ENCODE data around the gene SMCO1.

The SMCO1 gene

GRCh38 chr3:196555295-196555694 is 40.1 kb upstream of the SMCO1 start:
- no peak overlapping the region for H3K4me3 ChIP-seq (ENCODE audit: low read depth, low read length)
- no peaks in the 10 kb centered on the region for H3K4me1 ChIP-seq (ENCODE audit: control insufficient read depth, insufficient read depth, low read length)
- POLR2A ChIA-PET, result no interaction called here
- CTCF ChIA-PET, result interaction anchor here (0.5 to 0.6 kb wide), 3 partner anchors 65 to 336 kb away, joined by 4 to 5 read pairs (median 4); no protein-coding TSS in a partner anchor
- H3K36me3 ChIP-seq (ENCODE audit: control insufficient read depth in 2 of 2, insufficient read depth in 1 of 2, low read length in 2 of 2), result peaks cover 0 to 12% of the 10 kb centered on the region in 2 experiments; a peak in 2 of 3 replicates
- TF ChIP-seq EGR2 (tag by site-specific recombination; IDR thresholded peaks at IDR 0.05; ENCODE audit: low read depth) (no peak), ZNF701 (tag by site-specific recombination; IDR thresholded peaks at IDR 0.05) (no peak), ZNF155 (tag by site-specific recombination; IDR thresholded peaks at IDR 0.05) (no peak), ZSCAN30 (tag by site-specific recombination; IDR thresholded peaks at IDR 0.05) (no peak), OSR2 (tag by site-specific recombination; IDR thresholded peaks at IDR 0.05) (no peak), ZXDB (tag by site-specific recombination; IDR thresholded peaks at IDR 0.05) (no peak), KLF7 (tag by site-specific recombination; IDR thresholded peaks at IDR 0.05; ENCODE audit: borderline replicate concordance) (no peak), ZNF433 (tag by site-specific recombination; IDR thresholded peaks at IDR 0.05; ENCODE audit: low read depth) (no peak), ZNF621 (tag by site-specific recombination; IDR thresholded peaks at IDR 0.05) (no peak), ZFP3 (tag by site-specific recombination; IDR thresholded peaks at IDR 0.05; ENCODE audit: low read depth) (no peak), GLIS2 (tag by site-specific recombination; IDR thresholded peaks at IDR 0.05) (no peak), ZBTB21 (tag by site-specific recombination; IDR thresholded peaks at IDR 0.05) (no peak), ZNF549 (tag by site-specific recombination; IDR thresholded peaks at IDR 0.05) (no peak)
- H3K9me3 ChIP-seq (ENCODE audit: control insufficient read depth, insufficient read depth, low read depth, low read length), result no peaks in the 10 kb centered on the region
- H3K27ac ChIP-seq (ENCODE audit: extremely low read depth, low read depth, low read length), result no peak overlapping the region

- H3K36me3 ChIP-seq (ENCODE audit: control insufficient read depth in 2 of 2, insufficient read depth in 1 of 2, low read length in 2 of 2), result peaks cover 0 to 7% of the 10 kb centered on the region in 2 experiments; a peak in 2 of 3 replicates
- ChIA-PET POLR2A (no interaction called here), CTCF (interaction anchor here (0.6 kb wide), 1 partner anchor 606 kb away, joined by 3 read pairs; no protein-coding TSS in a partner anchor)
- no peak overlapping the region for H3K4me3 ChIP-seq (ENCODE audit: low read depth, low read length)
- no peaks in the 10 kb centered on the region for H3K4me1 ChIP-seq (ENCODE audit: control insufficient read depth, insufficient read depth, low read length)
- TF ChIP-seq ZNF792 (tag by site-specific recombination; IDR thresholded peaks at IDR 0.05), result no peak
- no peak for TF ChIP-seq ZNF391 (tag by site-specific recombination; IDR thresholded peaks at IDR 0.05; ENCODE audit: borderline replicate concordance, low read depth)
- TF ChIP-seq EGR2 (tag by site-specific recombination; IDR thresholded peaks at IDR 0.05; ENCODE audit: low read depth), result no peak
- no peak for TF ChIP-seq ZNF121 (tag by site-specific recombination; IDR thresholded peaks at IDR 0.05)
- no peak for TF ChIP-seq ZNF138 (tag by site-specific recombination; IDR thresholded peaks at IDR 0.05; ENCODE audit: borderline replicate concordance)
- TF ChIP-seq ZNF416 (tag by site-specific recombination; IDR thresholded peaks at IDR 0.05), result no peak
- TF ChIP-seq ZNF394 (tag by site-specific recombination; IDR thresholded peaks at IDR 0.05; ENCODE audit: borderline replicate concordance), result no peak
- no peaks in the 10 kb centered on the region for H3K9me3 ChIP-seq (ENCODE audit: control insufficient read depth, insufficient read depth, low read depth, low read length)
- no peak overlapping the region for H3K27ac ChIP-seq (ENCODE audit: extremely low read depth, low read depth, low read length)
Observed at GRCh38 chr3:196554205-196554604, 39.1 kb upstream of the SMCO1 start.

- Histone ChIP-seq H3K9me3 (ENCODE audit: control insufficient read depth, insufficient read depth, low read depth, low read length) (no peaks in the 10 kb centered on the region), H3K27ac (ENCODE audit: extremely low read depth, low read depth, low read length) (no peak overlapping the region), H3K4me1 (ENCODE audit: control insufficient read depth, insufficient read depth, low read length) (no peaks in the 10 kb centered on the region), H3K4me3 (ENCODE audit: low read depth, low read length) (no peak overlapping the region), H3K36me3 (ENCODE audit: control insufficient read depth in 2 of 2, insufficient read depth in 1 of 2, low read length in 2 of 2) (peaks cover 0 to 7% of the 10 kb centered on the region in 2 experiments; a peak in 2 of 3 replicates)
- POLR2A ChIA-PET, result no interaction called here
- CTCF ChIA-PET, result no interaction called here
- TF ChIP-seq TCF7L2 (IDR thresholded peaks at IDR 0.05; ENCODE audit: borderline replicate concordance, low read depth, low read length), result no peak
- no peak for TF ChIP-seq ZNF670 (tag by site-specific recombination; IDR thresholded peaks at IDR 0.05; ENCODE audit: low read depth)
- no peak for TF ChIP-seq ZBTB7A (tag by site-specific recombination; IDR thresholded peaks at IDR 0.05; ENCODE audit: low read depth)
- no peak for TF ChIP-seq FEZF1 (tag by site-specific recombination; IDR thresholded peaks at IDR 0.05)
- TF ChIP-seq ZNF658 (tag by site-specific recombination; IDR thresholded peaks at IDR 0.05), result no peak
- no peak for TF ChIP-seq ZNF704 (tag by site-specific recombination; IDR thresholded peaks at IDR 0.05)
- no peak for TF ChIP-seq ZNF549 (tag by site-specific recombination; IDR thresholded peaks at IDR 0.05)
- TF ChIP-seq SCRT1 (tag by site-specific recombination; IDR thresholded peaks at IDR 0.05; ENCODE audit: borderline replicate concordance), result no peak
- no peak for TF ChIP-seq RBAK (tag by site-specific recombination; IDR thresholded peaks at IDR 0.05)
- no peak for TF ChIP-seq ZBTB8A (tag by site-specific recombination; IDR thresholded peaks at IDR 0.05)
- no peak for TF ChIP-seq ZNF555 (tag by site-specific recombination; conservative IDR thresholded peaks at IDR 0.05)
- no peak for TF ChIP-seq ZNF398 (tag by site-specific recombination; IDR thresholded peaks at IDR 0.05)
- no peak for TF ChIP-seq ZNF175 (tag by site-specific recombination; IDR thresholded peaks at IDR 0.05)
Observed at GRCh38 chr3:196553551-196553950, 38.4 kb upstream of the SMCO1 start.
